OCI-LY7 (cell line): Measurements from ENCODE around the gene KLHL17. TPM values are rescaled to one million over a fixed set of nuclear protein-coding genes. Genes with fewer than 3 reads are reported as not detected.

ENCODE experiments used
- BruUV-seq: library from RNA; stranded (reverse); fragments of 400-500 nt; replicated peaks from 2 replicates; lab custom pipeline; 2021; lab: Mats Ljungman, UMichigan
- CTCF ChIA-PET: fragments of 300-600 bp; sonication (Branson Sonifier 250); formaldehyde crosslinking; loops from one replicate; lab custom pipeline; 2022; ENCODE audit warnings: antibody characterized with exemption; ENCODE audit not compliant: unreplicated experiment; lab: Charles Lee
- POLR2A ChIA-PET: fragments of 300-600 bp; sonication (Branson Sonifier 250); formaldehyde crosslinking; loops from one replicate; lab custom pipeline; 2022; ENCODE audit warnings: antibody characterized with exemption; lab: Charles Lee
- DNase-seq: peaks from one replicate; pipeline ENCODE4 v3.0.0-alpha.2; 2015; ENCODE audit warnings: low spot score
- H2AFZ ChIP-seq: fragments of 200-600 bp; sonication (generic), shearing (Covaris generic); 2 replicates; pipeline ENCODE4 v1.6.1; 2014; ENCODE audit warnings: mild to moderate bottlenecking, antibody characterized with exemption, low read length, moderate library complexity
- H3K27ac ChIP-seq: fragments of 200-600 bp; sonication (generic); 2 replicates; pipeline ENCODE4 v1.5.1; 2014; ENCODE audit warnings: mixed run types, low read depth, mild to moderate bottlenecking, moderate library complexity, low read length, inconsistent platforms; ENCODE audit not compliant: poor library complexity, severe bottlenecking
- H3K36me3 ChIP-seq: fragments of 200-600 bp; sonication (generic); 2 replicates; pipeline ENCODE4 v1.6.1; 2014; ENCODE audit warnings: mild to moderate bottlenecking, antibody characterized with exemption, low read length, moderate library complexity, mixed read lengths; ENCODE audit not compliant: insufficient read depth
- H3K4me1 ChIP-seq: fragments of 200-600 bp; sonication (generic); 2 replicates; pipeline ENCODE4 v1.5.1; 2014; ENCODE audit warnings: mild to moderate bottlenecking, low read length; ENCODE audit not compliant: insufficient read depth, poor library complexity, severe bottlenecking
- H3K4me2 ChIP-seq: fragments of 200-600 bp; sonication (generic); 2 replicates; pipeline ENCODE4 v1.6.1; 2014; ENCODE audit warnings: mild to moderate bottlenecking, low read length
- H3K4me3 ChIP-seq: fragments of 200-600 bp; sonication (generic); 2 replicates; pipeline ENCODE4 v1.5.1; 2014; ENCODE audit warnings: mild to moderate bottlenecking, low read depth, low read length; ENCODE audit not compliant: poor library complexity, severe bottlenecking
- H3K79me2 ChIP-seq: fragments of 200-600 bp; sonication (generic); 2 replicates; pipeline ENCODE4 v1.6.1; 2016; ENCODE audit warnings: low read depth, mild to moderate bottlenecking, low read length, moderate library complexity, mixed read lengths; ENCODE audit not compliant: insufficient read depth
- H3K9me2 ChIP-seq: fragments of 200-600 bp; sonication (generic); 2 replicates; pipeline ENCODE4 v1.6.1; 2016; ENCODE audit warnings: mild to moderate bottlenecking, low read length, mixed read lengths; ENCODE audit not compliant: insufficient read depth
- H3K9me3 ChIP-seq: fragments of 200-600 bp; sonication (generic); 2 replicates; pipeline ENCODE4 v1.6.1; 2014; ENCODE audit warnings: mild to moderate bottlenecking, mixed run types, low read length, mixed read lengths
- H4K20me1 ChIP-seq: fragments of 200-600 bp; sonication (generic); 2 replicates; pipeline ENCODE4 v1.6.1; 2014; ENCODE audit warnings: mild to moderate bottlenecking, antibody characterized with exemption, low read length, moderate library complexity, mixed read lengths; ENCODE audit not compliant: insufficient read depth
- EZH2phosphoT487 ChIP-seq: fragments of 200-600 bp; sonication (generic); IDR thresholded peaks from 2 replicates; pipeline ENCODE4 v1.6.1; 2018; ENCODE audit warnings: low read depth, borderline replicate concordance, mild to moderate bottlenecking, mixed run types, antibody characterized with exemption, low read length, moderate library complexity, mixed read lengths
- intact Hi-C: fragments of 100-400 bp; cut with micrococcal nuclease; formaldehyde crosslinking; loops from one replicate; pipeline ENCODE4 v1.10.0; 2022; ENCODE audit not compliant: unreplicated experiment
- total RNA-seq, 2 experiments: library from RNA; depleted of rRNA in 1 of 2; stranded (reverse); fragments of >200 nt in 1 of 2; shearing (Covaris generic) in 1 of 2; gene quantifications; 2 replicates each; pipeline ENCODE4 v1.2.3, GENCODE V29; 2014 to 2022
- TF ChIP-seq, protein P1 (sequence below): fragments of 200-600 bp; sonication (generic); conservative IDR thresholded peaks from 2 replicates; pipeline ENCODE4 v1.5.1; 2014; ENCODE audit warnings: mild to moderate bottlenecking, antibody characterized with exemption, low read length, moderate library complexity, mixed read lengths

Gene KLHL17
- total RNA-seq, 2 experiments from 2014 or later, result 21.7 to 23.3 TPM

DNA sequence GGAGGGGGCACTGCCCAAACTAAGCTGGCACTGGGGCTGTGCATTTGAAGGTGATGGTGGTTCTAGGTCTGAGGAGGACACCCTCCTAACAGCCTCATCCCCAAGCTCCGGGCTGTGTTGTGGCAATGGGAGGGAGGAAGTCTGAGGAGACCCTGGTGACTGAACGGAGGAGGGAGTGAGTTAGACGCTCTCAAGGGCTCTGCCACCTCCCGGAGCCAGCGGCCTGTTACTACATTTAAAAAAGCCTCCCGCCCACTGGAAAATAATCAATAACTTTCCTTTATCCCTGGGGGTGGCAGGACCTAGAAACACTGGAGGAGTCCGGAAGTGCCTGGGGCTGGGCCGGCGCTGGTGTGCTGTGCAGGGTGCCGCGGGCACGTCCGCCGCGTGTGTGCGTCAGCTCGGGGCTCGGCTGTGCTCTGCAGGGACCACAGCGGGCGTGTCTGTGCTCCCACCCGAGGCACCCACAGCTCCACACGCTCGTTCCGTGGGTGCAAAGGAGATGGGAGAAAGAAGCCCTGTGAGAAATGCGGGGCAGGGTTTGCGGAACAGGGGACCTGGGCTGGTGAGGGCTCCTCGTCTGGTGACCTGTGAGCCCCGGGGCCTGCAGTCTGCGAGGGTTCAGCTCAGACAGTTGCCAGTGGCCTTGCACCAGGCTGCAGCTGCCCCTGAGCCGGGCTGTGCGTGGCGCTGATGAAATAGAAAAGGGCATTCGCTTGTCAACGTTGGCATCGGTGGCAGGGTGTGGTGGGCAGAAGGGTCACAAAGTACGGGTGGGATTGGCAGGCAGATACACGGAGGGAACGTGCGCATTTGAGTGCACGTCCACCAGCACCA, 31.3 kb upstream of the KLHL17 start:
- peaks cover 5% of the 10 kb centered on the region for H3K4me1 ChIP-seq
- no peak for DNase-seq
- BruUV-seq, result no TSS peak
- H3K36me3 ChIP-seq, result no peaks in the 10 kb centered on the region
- H3K79me2 ChIP-seq, result no peaks in the 10 kb centered on the region
- no peaks in the 10 kb centered on the region for H4K20me1 ChIP-seq
- no peak overlapping the region for H2AFZ ChIP-seq
- no peaks in the 10 kb centered on the region for H3K9me2 ChIP-seq
- no peak for TF ChIP-seq EZH2phosphoT487
- TF ChIP-seq, protein P1, sequence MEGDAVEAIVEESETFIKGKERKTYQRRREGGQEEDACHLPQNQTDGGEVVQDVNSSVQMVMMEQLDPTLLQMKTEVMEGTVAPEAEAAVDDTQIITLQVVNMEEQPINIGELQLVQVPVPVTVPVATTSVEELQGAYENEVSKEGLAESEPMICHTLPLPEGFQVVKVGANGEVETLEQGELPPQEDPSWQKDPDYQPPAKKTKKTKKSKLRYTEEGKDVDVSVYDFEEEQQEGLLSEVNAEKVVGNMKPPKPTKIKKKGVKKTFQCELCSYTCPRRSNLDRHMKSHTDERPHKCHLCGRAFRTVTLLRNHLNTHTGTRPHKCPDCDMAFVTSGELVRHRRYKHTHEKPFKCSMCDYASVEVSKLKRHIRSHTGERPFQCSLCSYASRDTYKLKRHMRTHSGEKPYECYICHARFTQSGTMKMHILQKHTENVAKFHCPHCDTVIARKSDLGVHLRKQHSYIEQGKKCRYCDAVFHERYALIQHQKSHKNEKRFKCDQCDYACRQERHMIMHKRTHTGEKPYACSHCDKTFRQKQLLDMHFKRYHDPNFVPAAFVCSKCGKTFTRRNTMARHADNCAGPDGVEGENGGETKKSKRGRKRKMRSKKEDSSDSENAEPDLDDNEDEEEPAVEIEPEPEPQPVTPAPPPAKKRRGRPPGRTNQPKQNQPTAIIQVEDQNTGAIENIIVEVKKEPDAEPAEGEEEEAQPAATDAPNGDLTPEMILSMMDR, result no peak
- ChIA-PET CTCF (no interaction called here), POLR2A (no interaction called here)
- no peak overlapping the region for H3K4me3 ChIP-seq
- intact Hi-C loops, result no loop called here
- no peak overlapping the region for H3K4me2 ChIP-seq
- H3K27ac ChIP-seq, result no peak overlapping the region
- no peaks in the 10 kb centered on the region for H3K9me3 ChIP-seq

DNA sequence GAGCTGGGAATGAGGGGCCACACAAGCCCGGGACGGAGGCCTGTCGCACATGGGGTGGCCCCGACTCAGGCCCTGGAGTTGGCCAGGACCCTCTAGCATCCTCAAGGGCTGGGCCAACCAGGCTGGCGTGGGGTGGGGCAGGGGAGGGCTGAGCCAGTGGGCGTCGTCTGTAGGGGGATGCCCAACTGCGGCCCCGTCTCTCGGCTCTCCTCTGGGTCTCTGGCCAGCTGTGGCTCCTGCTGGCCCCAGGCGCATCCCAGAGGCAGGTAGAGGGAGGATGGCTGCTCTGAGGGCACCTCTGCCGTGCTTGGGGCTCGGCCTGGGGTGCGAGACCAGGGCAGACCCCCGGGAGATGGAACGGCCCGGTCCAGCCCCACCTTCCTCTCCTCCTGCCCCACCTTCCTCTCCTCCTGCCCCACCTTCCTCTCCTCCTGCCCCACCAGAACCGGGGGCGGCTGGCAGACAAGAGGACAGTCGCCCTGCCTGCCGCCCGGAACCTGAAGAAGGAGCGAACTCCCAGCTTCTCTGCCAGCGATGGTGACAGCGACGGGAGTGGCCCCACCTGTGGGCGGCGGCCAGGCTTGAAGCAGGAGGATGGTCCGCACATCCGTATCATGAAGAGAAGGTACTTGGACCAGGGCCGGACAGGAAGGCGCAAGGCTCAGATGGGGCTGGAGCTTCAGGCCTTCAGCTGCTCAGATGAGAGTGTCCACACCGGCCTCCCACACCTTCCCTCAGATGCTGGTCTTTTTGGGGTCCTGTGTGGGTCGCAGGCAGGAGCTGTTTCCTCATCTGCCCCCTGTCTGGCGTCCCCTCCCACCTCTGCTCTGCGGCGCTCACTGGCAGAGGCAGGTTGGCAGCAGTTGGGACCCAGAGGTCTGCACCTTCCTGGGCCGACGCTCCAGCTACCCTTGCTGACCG, 30.4 kb upstream of the KLHL17 start:
- ChIA-PET POLR2A (no interaction called here), CTCF (no interaction called here)
- TF ChIP-seq, protein P1, result no peak
- TF ChIP-seq EZH2phosphoT487, result no peak
- Histone ChIP-seq H2AFZ (no peak overlapping the region), H3K4me3 (no peak overlapping the region), H4K20me1 (no peaks in the 10 kb centered on the region), H3K36me3 (no peaks in the 10 kb centered on the region), H3K27ac (no peak overlapping the region), H3K4me1 (no peaks in the 10 kb centered on the region), H3K9me2 (no peaks in the 10 kb centered on the region), H3K4me2 (no peak overlapping the region), H3K9me3 (no peaks in the 10 kb centered on the region), H3K79me2 (no peaks in the 10 kb centered on the region)
- intact Hi-C loops, result no loop called here
- no peak for DNase-seq
- BruUV-seq, result no TSS peak
